Prostate gland (tissue), 2 donors: ENCODE measurements around the gene EFNA3. TPM values are rescaled to one million over a fixed set of nuclear protein-coding genes. Genes with fewer than 3 reads are reported as not detected.

Experiments used
- DNase-seq: peaks from one replicate; pipeline ENCODE4 v3.0.0-alpha.2; 2019; ENCODE audit warnings: low spot score
- H3K27ac ChIP-seq, 2 donors: fragments of 200-600 bp; sonication (generic); 2 replicates each; pipeline ENCODE4 v1.5.1; 2017 to 2019
- H3K27me3 ChIP-seq: fragments of 200-600 bp; sonication (generic); replicated peaks from 2 replicates; pipeline ENCODE4 v1.5.1; 2019; ENCODE audit not compliant: insufficient read depth
- H3K36me3 ChIP-seq, 2 donors: fragments of 200-600 bp; sonication (generic); 1 replicate in 1 of 2; 2 replicates in 1 of 2; pipeline versions ENCODE4 v1.5.1 to v1.8.1; 2017 to 2019
- H3K4me1 ChIP-seq: fragments of 200-600 bp; sonication (generic); replicated peaks from 2 replicates; pipeline ENCODE4 v1.5.1; 2019
- H3K4me3 ChIP-seq, 2 donors: fragments of 200-600 bp; sonication (generic); 2 replicates each; pipeline ENCODE4 v1.5.1; 2017 to 2019
- H3K9me3 ChIP-seq: fragments of 200-600 bp; sonication (generic); 2 replicates; pipeline ENCODE4 v1.5.1; 2017
- POLR2A ChIP-seq: fragments of 450-650 bp; IDR thresholded peaks from one replicate; pipeline ENCODE4 v1.6.1; 2016; ENCODE audit warnings: antibody characterized with exemption, mild to moderate bottlenecking
- POLR2AphosphoS5 ChIP-seq: sonication (generic); formaldehyde crosslinking; IDR thresholded peaks from one replicate; pipeline ENCODE4 v1.6.1; 2017; ENCODE audit warnings: antibody characterized with exemption
- WGBS: methylation state at CpG from one replicate; pipeline ENCODE4 v1.1.5; 2018; 5-methylcytosine and 5-hydroxymethylcytosine counted together
- intact Hi-C: fragments of 100-400 bp; cut with DNase I; formaldehyde crosslinking; loops from one replicate; pipeline ENCODE4 v1.14.2; 2022
- total RNA-seq, 2 donors: library from RNA; depleted of rRNA; stranded (reverse); fragments of >200 nt; gene quantifications; one replicate each; pipeline ENCODE4 v1.1.0, GENCODE V29; 2016
- TF ChIP-seq, protein P1 (sequence below), 4 experiments: fragments of 200-600 bp in 2 of 4; fragments of 450-650 bp in 2 of 4; sonication (generic) in 2 of 4; IDR thresholded peaks; 1 replicate in 3 of 4; 2 replicates in 1 of 4; pipeline ENCODE4 v1.5.1; 2016 to 2019; ENCODE audit warnings: antibody characterized with exemption in 4 of 4, mild to moderate bottlenecking in 2 of 4, moderate library complexity in 2 of 4

EFNA3 gene
- total RNA-seq, 2 donors from 2014 or later, result 5.9 to 8.4 TPM

DNA sequence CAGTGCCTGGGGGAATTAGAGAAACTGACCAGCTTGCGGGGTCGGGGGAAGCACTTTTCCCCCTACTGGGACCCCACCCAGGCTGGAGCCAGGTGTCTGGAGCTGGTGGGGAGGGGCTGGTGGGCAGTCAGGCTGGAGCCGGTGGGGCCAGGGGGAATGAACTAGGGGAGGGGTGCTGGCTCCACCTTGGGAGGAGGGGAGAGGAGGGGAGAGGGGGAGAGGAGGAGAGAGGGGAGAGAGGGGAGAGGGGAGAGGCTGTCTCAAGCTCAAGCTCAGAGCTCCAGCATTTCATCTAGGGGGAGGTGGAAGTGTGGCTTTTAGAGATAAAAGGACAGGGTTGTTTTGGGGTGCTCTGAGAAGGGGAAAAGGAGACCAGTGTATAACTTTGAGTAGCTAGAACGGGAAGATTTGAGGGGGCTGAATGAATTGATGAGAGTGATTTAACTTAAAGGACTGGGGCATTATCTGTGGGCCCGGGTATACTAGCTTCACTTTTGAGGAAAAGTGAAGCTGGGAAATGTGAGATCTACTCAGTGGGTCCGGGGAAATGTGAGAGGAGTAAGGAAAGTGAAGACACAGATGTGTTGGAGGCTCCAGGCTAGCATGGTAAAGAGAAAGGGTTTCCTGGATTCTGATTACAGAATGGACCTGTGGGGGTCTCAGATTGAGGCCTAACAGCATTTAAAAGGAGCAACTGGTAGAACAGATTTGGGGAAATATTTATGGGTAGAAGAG is 51.8 kb downstream of the EFNA3 start:
- peaks cover 31% of the 10 kb centered on the region for H3K4me1 ChIP-seq
- H3K27me3 ChIP-seq, result no peaks in the 10 kb centered on the region
- WGBS, result 13% methylated on average over 5 of the region's 6 CpGs
- TF ChIP-seq POLR2A (no peak), POLR2AphosphoS5 (no peak)
- TF ChIP-seq, protein P1, sequence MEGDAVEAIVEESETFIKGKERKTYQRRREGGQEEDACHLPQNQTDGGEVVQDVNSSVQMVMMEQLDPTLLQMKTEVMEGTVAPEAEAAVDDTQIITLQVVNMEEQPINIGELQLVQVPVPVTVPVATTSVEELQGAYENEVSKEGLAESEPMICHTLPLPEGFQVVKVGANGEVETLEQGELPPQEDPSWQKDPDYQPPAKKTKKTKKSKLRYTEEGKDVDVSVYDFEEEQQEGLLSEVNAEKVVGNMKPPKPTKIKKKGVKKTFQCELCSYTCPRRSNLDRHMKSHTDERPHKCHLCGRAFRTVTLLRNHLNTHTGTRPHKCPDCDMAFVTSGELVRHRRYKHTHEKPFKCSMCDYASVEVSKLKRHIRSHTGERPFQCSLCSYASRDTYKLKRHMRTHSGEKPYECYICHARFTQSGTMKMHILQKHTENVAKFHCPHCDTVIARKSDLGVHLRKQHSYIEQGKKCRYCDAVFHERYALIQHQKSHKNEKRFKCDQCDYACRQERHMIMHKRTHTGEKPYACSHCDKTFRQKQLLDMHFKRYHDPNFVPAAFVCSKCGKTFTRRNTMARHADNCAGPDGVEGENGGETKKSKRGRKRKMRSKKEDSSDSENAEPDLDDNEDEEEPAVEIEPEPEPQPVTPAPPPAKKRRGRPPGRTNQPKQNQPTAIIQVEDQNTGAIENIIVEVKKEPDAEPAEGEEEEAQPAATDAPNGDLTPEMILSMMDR (IDR thresholded peaks at IDR 0.05), result no peak
- intact Hi-C loops, result loop anchor here (5.0 kb wide), 1 partner anchor 37 kb away; no protein-coding TSS in a partner anchor
- H3K27ac ChIP-seq, result peak overlapping the region; percentile 94 to 98
- DNase-seq, result no peak
- peak overlapping the region; percentile 71 to 80 for H3K4me3 ChIP-seq
- H3K36me3 ChIP-seq, result peaks cover 5 to 15% of the 10 kb centered on the region in 2 donors
- no peaks in the 10 kb centered on the region for H3K9me3 ChIP-seq

DNA sequence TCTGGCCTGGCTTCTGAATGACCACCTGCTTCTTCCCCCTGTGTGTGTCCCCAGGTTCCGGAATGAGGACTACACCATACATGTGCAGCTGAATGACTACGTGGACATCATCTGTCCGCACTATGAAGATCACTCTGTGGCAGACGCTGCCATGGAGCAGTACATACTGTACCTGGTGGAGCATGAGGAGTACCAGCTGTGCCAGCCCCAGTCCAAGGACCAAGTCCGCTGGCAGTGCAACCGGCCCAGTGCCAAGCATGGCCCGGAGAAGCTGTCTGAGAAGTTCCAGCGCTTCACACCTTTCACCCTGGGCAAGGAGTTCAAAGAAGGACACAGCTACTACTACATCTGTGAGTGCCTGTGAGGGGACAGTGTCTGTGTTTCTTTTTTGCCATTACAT is 52.6 kb downstream of the EFNA3 start:
- Histone ChIP-seq H3K9me3 (no peaks in the 10 kb centered on the region), H3K27me3 (no peaks in the 10 kb centered on the region), H3K27ac (peak overlapping the region; percentile 94 to 98), H3K4me1 (peaks cover 25% of the 10 kb centered on the region), H3K4me3 (peak overlapping the region in 1 of 2 donors; percentile 80), H3K36me3 (peaks cover 5 to 15% of the 10 kb centered on the region in 2 donors)
- intact Hi-C loops, result loop anchor here (5.0 kb wide), 1 partner anchor 36 kb away; no protein-coding TSS in a partner anchor
- TF ChIP-seq, protein P1 (IDR thresholded peaks at IDR 0.05), result no peak
- TF ChIP-seq POLR2AphosphoS5 (peak; percentile 66), POLR2A (no peak)
- WGBS, result 51% methylated on average over 7 of the region's 8 CpGs
- DNase-seq, result peak; percentile 64

DNA sequence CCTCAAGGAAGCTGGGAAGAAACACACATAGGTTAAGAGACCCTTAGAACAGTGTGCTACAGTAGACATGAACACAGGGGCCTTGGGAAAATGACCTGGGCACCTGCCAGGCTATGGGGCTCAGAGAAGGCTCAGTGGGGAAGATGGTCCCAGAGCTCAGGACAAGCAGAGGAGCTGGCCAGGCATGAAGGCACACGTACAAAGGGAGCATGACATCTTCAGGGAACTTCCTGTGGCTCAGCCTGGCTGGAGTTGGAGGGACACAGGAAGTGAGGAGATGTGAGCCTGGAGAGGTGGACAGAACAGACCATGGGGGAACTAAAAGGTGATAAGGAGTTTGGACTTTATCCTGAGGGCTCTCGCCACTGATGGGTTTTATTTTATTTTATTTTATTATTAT is 53.2 kb downstream of the EFNA3 start:
- TF ChIP-seq POLR2A, result no peak
- TF ChIP-seq POLR2AphosphoS5, result no peak
- TF ChIP-seq, protein P1 (IDR thresholded peaks at IDR 0.05), result no peak
- Histone ChIP-seq H3K4me3 (peak overlapping the region in 1 of 2 donors; percentile 80), H3K4me1 (peaks cover 28% of the 10 kb centered on the region), H3K9me3 (no peaks in the 10 kb centered on the region), H3K27me3 (no peaks in the 10 kb centered on the region), H3K36me3 (peaks cover 5 to 15% of the 10 kb centered on the region in 2 donors), H3K27ac (peak overlapping the region; percentile 94 to 98)
- DNase-seq, result no peak
- intact Hi-C loops, result loop anchor here (5.0 kb wide), 1 partner anchor 35 kb away; no protein-coding TSS in a partner anchor
- 60% methylated on average over 2 of the region's 2 CpGs for WGBS

DNA sequence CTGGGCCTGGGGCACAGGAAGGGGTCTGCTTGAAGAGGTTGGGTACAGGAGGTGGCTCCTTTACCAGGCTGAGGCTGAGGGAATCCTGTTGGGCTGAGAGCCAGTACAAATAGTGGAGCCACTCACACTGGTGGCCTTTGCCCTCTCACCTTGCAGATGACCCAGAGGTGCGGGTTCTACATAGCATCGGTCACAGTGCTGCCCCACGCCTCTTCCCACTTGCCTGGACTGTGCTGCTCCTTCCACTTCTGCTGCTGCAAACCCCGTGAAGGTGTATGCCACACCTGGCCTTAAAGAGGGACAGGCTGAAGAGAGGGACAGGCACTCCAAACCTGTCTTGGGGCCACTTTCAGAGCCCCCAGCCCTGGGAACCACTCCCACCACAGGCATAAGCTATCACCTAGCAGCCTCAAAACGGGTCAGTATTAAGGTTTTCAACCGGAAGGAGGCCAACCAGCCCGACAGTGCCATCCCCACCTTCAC is 55.2 kb downstream of the EFNA3 start:
- Histone ChIP-seq H3K9me3 (no peaks in the 10 kb centered on the region), H3K27me3 (no peaks in the 10 kb centered on the region), H3K27ac (peak overlapping the region; percentile 94 to 97), H3K4me3 (no peak overlapping the region), H3K4me1 (peaks cover 32% of the 10 kb centered on the region), H3K36me3 (peaks cover 5 to 15% of the 10 kb centered on the region in 2 donors)
- TF ChIP-seq POLR2AphosphoS5 (no peak), POLR2A (no peak)
- TF ChIP-seq, protein P1 (IDR thresholded peaks at IDR 0.05), result no peak
- intact Hi-C loops, result loop anchor here (5.0 kb wide), 1 partner anchor 33 kb away; no protein-coding TSS in a partner anchor
- 69% methylated on average over 7 of the region's 7 CpGs for WGBS
- DNase-seq, result no peak
